Kidney glomerular epithelial cell (primary cell): ENCODE data around the gene MORC2.

Experiments
- DNase-seq: peaks from one replicate; lab custom pipeline; 2025; lab: John Stamatoyannopoulos, UW

The MORC2 gene

GRCh38 chr22:30887861-30888260 is 80.7 kb downstream of the MORC2 start:
- no peak for DNase-seq

GRCh38 chr22:30887453-30887852 is 81.1 kb downstream of the MORC2 start:
- no peak for DNase-seq

GRCh38 chr22:30885591-30885990 is 83.0 kb downstream of the MORC2 start:
- no peak for DNase-seq

GRCh38 chr22:30885001-30885366 is 83.6 kb downstream of the MORC2 start:
- no peak for DNase-seq

- DNase-seq, result no peak
Observed at GRCh38 chr22:30884211-30885000, 84.2 kb downstream of the MORC2 start.

GRCh38 chr22:30883586-30884145 is 84.9 kb downstream of the MORC2 start:
- no peak for DNase-seq

GRCh38 chr22:30882974-30883533 is 85.5 kb downstream of the MORC2 start:
- DNase-seq, result no peak

GRCh38 chr22:30882184-30882717 is 86.3 kb downstream of the MORC2 start:
- DNase-seq, result no peak

- DNase-seq, result no peak
Observed at GRCh38 chr22:30881361-30882183, 87.0 kb downstream of the MORC2 start.

GRCh38 chr22:30880847-30881246 is 87.7 kb downstream of the MORC2 start:
- no peak for DNase-seq

- DNase-seq, result no peak
Observed at GRCh38 chr22:30880181-30880601, 88.4 kb downstream of the MORC2 start.

GRCh38 chr22:30879415-30879797 is 89.2 kb downstream of the MORC2 start:
- no peak for DNase-seq

GRCh38 chr22:30878516-30879414 is 89.8 kb downstream of the MORC2 start:
- no peak for DNase-seq

GRCh38 chr22:30877662-30878515 is 90.7 kb downstream of the MORC2 start:
- no peak for DNase-seq

GRCh38 chr22:30876915-30877553 is 91.5 kb downstream of the MORC2 start:
- no peak for DNase-seq

GRCh38 chr22:30876221-30876751 is 92.3 kb downstream of the MORC2 start:
- no peak for DNase-seq

GRCh38 chr22:30875481-30876215 is 92.9 kb downstream of the MORC2 start:
- no peak for DNase-seq
